CD4-positive, alpha-beta T cell treated with Interleukin-15 for 4 hours (primary cell): Measurements from ENCODE around the gene NPAS3.

Experiments
- DNase-seq: peaks from one replicate; pipeline ENCODE4 v3.0.0-alpha.2; 2020; ENCODE audit warnings: low spot score

The NPAS3 gene

DNA sequence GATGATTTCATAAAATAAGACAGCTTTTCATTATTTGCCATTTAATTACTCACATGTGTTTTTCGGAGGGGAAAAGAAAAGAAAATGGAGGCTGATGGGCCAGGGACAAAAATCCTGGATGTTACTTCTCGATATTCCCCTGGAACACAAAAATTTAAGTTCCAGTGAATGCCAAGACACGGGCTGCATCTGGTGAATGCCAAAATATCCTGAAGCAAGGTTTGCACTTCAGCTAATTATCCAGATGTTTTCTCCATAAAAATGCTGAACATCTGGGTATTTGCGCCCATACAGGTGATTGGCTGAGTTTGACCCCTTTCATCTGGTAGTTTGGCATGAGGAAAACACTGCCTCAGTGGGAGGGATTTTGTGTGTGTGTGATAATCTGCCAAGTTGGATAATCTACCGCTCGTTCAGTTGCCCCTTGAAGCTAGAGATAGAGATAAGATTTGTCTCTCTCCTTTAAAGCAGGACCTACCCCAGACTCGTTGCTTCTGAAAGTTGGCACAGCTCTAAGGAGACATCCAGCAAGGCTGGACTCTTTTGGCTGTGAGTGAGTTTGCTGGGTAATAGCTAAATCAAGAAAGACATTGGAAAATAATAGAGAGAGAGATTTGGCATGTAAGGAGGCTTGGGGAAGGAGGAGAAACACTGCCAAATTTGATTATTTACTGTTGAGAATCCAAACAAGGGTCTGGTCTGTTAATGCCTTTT, 622.2 kb downstream of the NPAS3 start:
- no peak for DNase-seq

- no peak for DNase-seq
Measured at GRCh38 chr14:33561488-33562175, 623.0 kb downstream of the NPAS3 start.

GRCh38 chr14:33563191-33563900, 624.7 kb downstream of the NPAS3 start:
- no peak for DNase-seq

- DNase-seq: no peak
Measured at GRCh38 chr14:33563901-33564197, 625.2 kb downstream of the NPAS3 start.

DNA sequence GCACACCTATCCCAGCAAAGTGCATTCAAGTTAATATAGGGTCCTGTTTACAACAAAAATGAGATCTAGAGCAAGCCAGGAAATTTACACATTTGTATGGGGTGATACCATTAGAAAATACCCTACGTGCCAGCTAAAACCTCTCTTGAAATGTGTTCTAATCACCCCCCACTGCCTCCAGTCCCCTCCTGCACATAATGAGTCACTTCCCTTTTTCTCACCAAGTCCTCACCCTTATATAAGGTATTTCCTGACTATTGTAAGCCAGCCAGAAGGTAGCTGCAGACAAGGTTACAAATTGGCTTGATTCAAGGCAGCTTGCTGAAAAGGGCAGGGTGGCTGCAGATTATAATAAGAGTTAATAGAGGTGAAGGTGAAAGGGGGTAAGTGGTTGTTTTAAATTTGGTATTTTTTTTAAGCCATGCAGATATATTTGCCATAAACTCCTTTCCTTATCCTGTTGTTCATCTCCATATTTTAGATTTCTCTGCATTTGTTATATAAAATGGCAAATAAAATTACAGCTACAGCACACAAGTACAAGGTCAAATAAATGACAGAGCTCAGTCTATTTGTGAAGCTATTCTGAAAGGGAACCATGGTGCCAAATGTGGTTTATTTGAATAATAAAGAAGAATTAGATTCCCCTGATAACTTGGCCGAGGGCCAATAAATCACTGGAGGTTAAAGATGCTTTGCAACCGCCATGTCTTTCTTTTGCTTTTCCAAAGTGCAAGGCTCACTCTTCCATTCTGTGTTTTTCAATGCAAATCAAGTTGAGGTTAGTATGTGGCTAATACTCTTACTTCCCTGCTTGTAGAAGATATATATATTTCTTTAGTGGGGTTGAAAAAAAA, 626.3 kb downstream of the NPAS3 start:
- DNase-seq: no peak

DNA sequence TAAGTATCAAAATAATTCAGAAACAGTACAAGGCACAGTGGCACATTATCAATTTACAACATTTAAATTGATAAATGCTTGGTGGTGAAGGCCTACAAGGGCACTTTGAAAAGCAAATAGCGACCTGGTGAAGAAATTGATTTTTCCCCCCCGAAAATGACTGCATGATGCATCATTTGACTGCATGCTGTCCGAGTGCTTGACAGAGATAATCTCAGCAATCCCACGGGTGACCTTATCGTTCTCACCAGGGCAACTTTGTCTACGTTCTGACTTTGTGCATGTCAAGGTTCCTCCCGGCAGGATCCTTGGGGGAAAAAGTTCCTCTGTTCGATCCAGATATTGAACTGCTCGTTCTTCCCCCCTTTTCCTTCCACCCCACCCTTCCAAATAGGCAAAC, 627.4 kb downstream of the NPAS3 start:
- no peak for DNase-seq

GRCh38 chr14:33567023-33567728, 628.5 kb downstream of the NPAS3 start:
- no peak for DNase-seq

- DNase-seq: no peak
Measured at GRCh38 chr14:33567731-33568130, 629.1 kb downstream of the NPAS3 start.

DNA sequence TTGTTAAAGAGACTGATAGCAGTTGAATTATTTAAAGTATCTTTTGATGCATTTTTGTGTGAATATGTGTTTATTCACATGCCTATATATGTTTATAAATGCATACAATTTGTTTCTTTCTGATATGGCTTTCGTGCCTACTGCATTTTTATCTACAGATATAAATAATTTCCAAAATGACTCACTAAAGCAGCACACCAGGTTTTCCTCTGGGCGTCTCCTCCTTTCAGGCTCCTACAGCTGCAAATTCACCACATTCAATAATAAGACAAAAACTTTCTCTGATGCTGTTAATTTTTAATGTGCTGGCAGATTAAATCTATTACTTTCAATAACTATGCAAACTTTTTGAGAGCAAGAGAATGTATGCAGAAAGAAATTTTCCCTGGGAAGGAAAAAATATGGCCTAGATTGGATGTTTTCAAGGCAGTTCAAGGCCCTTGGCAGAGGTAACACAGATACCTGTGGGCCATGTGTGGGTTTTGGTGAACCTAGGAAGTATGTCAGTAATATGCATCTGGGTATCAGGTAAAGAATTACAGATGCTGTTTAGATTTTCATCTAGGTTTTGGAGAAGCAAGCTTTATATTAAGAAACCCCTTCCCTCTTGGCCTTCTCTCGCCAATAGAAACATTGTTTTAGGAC, 630.4 kb downstream of the NPAS3 start:
- DNase-seq: no peak

GRCh38 chr14:33569821-33570687, 631.4 kb downstream of the NPAS3 start:
- DNase-seq: no peak

DNA sequence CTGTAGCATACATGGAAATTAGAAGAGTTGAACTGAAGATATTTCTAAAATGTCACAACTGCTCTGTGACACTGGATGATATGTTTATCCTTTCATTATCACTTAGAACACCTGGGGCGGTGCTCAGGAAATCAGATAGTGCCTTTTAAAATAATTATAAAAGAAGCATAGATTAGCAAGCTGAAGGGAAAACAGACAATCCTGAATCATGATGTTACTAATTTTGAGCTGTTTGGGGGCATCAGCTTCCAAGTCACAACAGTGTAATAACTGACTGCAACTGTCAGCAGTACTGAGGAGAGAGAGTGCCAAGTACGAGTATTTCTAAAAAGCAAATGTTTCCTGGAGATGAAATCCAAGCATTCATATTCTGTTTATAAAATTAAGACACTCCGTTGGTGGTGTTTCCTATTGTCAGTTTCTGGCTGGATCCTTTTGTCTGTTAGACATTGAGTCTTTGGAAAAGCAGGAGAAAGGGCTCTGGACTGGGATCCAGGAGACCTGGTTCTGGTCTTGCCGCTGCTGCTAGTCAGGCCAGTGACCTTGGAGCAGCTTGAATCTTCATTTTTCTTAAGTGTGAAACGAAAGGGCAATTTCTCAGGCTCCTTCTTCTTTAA, 632.1 kb downstream of the NPAS3 start:
- no peak for DNase-seq

DNA sequence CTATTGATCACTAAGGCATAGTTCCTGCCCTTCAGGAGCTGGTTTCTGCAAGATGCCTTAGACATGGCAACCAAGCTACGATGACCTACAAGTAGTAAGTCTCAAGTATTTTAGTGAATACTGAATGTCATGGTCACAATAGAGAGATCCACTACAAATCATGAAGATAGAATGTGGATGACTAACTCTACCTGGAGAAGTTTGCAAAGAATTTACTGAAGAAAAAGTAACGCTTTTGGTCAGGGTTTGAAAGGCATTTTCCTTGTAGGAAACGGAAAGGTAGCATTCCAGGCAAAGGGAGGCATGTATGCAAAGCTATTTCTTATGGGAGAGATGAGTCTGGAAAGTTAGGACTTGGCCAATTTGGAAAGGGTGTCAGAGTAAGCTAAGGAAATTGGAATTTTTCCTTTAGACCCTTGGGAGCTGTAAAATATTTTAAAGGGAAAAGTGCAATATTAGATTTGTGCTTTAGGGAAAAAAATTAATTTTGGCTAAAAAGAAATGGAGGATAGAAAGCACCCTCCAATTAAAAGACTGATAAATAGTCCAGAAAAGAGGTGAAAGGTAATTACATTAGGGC, 634.7 kb downstream of the NPAS3 start:
- no peak for DNase-seq

- no peak for DNase-seq
Measured at GRCh38 chr14:33576014-33576413, 637.3 kb downstream of the NPAS3 start.

DNA sequence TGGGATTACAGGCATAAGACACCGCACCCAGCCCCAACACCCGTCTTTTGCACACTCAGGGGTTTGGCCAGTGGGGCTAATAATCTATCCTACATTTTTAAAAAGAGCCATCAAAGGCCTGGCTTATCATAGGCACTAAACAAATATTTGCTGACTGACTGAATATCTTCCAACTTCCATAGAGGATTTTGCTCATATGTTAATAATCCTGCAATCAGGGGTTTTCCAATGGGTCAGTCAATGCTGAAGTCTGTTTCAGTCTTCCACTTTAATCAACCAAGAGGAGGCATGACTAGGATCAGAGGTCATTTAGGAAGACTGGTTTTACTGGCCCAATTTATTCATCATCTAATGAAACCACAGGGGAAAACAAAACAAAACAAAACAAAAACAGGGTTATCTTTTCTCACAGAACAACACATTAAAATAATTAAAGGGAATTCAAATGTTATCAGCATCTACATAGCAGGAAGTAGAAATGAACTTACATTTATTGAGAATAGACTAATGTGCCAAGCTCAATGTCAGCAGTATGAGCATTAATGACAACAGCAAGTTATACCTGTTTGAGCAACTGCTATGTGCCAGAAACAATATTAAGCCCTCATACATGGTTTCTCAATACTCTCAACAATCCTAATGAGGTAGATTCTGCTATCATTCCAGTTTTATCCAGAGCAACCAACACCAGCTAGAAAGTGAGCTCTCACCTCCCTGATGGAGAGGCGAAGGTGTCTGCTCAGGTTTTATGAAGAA, 640.0 kb downstream of the NPAS3 start:
- DNase-seq: no peak

DNA sequence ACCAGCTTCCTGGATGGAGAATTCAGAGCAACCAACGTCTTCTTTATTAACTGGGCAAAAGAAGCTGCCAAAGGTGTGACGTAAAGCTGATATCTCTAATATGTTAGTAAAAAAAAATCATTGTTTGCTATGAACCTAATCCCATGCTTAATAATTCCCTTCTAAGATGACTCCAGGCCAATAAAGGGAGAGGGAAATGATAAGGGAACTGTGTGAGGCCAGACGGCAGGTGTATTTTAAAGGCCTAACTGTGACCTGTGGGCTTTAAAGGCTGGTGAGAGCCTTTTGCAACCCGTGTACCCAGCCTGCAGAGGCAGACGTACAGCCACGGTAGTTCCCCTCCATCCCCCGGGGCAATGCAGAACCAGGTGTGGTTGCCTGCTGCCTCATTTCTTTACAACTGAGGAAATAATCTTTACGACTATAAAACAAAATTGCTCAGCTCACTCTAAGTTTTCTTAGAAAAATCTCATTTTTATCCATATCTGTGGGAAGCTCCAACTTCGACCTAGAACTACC, 641.6 kb downstream of the NPAS3 start:
- DNase-seq: no peak

DNA sequence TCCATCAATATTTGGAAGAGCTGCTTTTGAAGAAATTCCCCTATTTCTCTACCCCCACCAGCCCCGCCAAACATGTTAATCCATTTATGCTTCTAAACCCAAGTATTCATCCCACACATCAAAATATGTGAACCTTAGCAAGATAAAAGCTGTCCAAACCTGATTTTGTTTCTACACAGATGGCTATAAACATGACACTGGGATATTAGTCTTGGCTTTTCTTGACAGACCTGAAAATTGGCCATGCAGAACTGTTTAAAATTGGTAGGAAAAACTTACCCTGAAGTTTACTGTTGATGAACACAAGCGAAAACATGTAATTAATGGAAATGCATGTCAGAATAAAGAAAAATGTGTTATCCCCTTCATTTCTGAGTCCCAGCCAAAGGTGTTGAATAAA, 642.2 kb downstream of the NPAS3 start:
- no peak for DNase-seq

DNA sequence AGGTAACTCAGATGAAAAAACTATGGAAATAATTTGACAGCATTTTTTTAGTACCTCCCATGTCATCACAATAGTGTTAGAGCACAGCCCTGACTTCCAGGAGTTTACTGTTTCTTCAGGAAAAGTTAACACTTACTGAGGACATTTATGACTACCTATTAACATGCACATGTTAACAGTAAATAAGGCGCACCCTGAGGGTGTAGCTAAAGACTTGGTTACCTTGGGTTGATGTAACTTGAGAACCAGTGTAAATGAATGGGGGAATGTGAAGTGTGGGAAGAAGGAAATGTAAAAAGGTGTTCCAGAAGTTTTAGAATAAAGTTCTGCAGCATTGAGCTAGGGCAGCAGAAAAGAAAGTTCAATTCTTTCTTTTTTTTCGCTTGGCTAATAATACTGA, 646.0 kb downstream of the NPAS3 start:
- no peak for DNase-seq

GRCh38 chr14:33586806-33587205, 648.1 kb downstream of the NPAS3 start:
- DNase-seq: no peak

DNA sequence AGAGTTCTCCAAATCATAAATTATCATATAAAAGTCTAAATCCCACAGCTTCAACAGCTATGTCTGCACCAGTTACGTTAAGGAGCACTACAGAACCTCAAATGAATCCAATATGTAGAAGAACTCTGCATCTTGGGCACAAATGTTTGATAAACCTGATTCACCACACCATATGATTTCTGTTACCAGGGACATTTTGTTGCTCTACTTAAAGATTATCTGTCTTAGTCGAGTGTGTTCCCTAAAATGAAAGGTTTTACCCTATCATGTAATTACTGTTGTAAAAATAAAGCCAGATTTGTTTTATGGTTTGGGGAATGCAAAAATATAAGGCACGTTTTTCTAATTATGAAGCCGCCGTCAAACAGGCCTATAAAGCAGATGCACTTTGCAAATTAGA, 649.1 kb downstream of the NPAS3 start:
- DNase-seq: no peak
